Measurements from ENCODE around the gene PLCL2. TPM values are rescaled to one million over a fixed set of nuclear protein-coding genes. Genes with fewer than 3 reads are reported as not detected.

The PLCL2 gene
- total RNA-seq, 4 donors from 2014 or later, result 1.4 to 4.5 (median 3.9) TPM

GRCh38 chr3:16992198-16992597 is 107.4 kb downstream of the PLCL2 start:
- intact Hi-C loops (cut with DNase I; ENCODE audit: low total_unique reads), result no loop called here
- H3K4me3 ChIP-seq (ENCODE audit: low read depth, poor library complexity, severe bottlenecking), result no peak overlapping the region
- DNase-seq (ENCODE audit: low spot score in 2 of 2), result no peak
- TF ChIP-seq POLR2A (IDR thresholded peaks at IDR 0.05), result no peak
- no peak for TF ChIP-seq CTCF (IDR thresholded peaks at IDR 0.05)
- WGBS, 2 donors, result 93 to 96% methylated on average over 3 of the region's 3 CpGs

DNA sequence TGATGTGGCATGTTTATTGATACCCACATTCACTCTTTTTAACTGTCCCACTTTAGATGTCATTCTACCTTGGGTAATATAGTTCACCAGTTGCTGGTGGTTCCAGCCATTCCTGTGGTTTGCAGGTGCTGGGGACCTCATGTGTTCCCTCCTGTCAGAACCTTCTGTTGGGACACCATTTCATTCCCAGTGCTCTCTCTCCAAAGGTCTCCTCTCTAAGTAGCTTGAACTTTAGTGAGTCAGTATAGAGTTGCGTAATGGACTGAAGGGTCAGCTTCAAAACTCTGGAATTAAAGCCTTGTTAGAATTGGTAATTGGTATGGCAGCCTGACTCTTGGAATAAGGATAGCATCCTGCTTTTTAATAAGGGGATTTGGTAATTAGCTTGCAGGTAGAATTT is 108.5 kb downstream of the PLCL2 start:
- TF ChIP-seq CTCF (IDR thresholded peaks at IDR 0.05) (no peak), POLR2A (IDR thresholded peaks at IDR 0.05) (no peak)
- no peak for DNase-seq (ENCODE audit: low spot score in 2 of 2)
- intact Hi-C loops (cut with DNase I; ENCODE audit: low total_unique reads), result no loop called here
- H3K4me3 ChIP-seq (ENCODE audit: low read depth, poor library complexity, severe bottlenecking), result no peak overlapping the region
- WGBS, 2 donors, result 93 to 100% methylated on average over 1 of the region's 1 CpG

GRCh38 chr3:16994854-16995525 is 110.2 kb downstream of the PLCL2 start:
- 74 to 76% methylated on average over 4 of the region's 4 CpGs for WGBS, 2 donors
- no peak for DNase-seq (ENCODE audit: low spot score in 2 of 2)
- intact Hi-C loops (cut with DNase I; ENCODE audit: low total_unique reads), result no loop called here
- TF ChIP-seq CTCF (IDR thresholded peaks at IDR 0.05) (no peak), POLR2A (IDR thresholded peaks at IDR 0.05) (no peak)
- no peak overlapping the region for H3K4me3 ChIP-seq (ENCODE audit: low read depth, poor library complexity, severe bottlenecking)

GRCh38 chr3:16995601-16996000 is 110.8 kb downstream of the PLCL2 start:
- WGBS, 2 donors, result 90 to 94% methylated on average over 3 of the region's 3 CpGs
- no peak for DNase-seq (ENCODE audit: low spot score in 2 of 2)
- H3K4me3 ChIP-seq (ENCODE audit: low read depth, poor library complexity, severe bottlenecking), result no peak overlapping the region
- TF ChIP-seq POLR2A (IDR thresholded peaks at IDR 0.05), result no peak
- TF ChIP-seq CTCF (IDR thresholded peaks at IDR 0.05), result no peak
- intact Hi-C loops (cut with DNase I; ENCODE audit: low total_unique reads), result no loop called here

DNA sequence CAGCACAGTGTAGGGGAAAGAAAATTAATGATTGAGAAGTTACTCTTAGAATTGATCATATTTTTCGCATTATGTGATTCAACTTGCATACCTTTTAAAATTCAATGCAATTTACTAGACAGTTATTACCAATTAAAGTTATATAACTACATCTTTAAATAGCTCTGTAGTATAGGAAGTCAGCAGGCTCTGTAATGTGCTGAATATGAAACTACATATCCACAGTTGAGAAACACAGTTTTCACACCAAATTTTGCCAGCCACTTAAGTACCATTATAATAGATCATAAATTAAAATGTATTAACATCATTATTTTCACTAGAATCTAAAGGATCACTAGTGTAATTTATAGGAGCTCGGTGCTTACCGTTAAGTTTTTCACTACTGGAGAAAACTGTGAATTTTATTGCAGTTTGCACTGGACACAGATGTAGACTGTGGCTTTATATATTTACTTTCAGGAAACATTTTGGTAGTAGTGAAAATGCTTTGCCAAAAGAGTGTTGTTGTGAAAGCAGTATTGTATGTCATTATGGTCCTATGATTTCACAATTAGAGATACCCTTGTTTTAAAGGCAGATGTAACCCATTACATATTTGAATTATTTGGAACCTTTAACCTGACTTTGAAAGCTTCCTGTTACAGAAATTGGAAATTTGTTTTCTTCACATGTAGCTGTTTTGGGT is 113.6 kb downstream of the PLCL2 start:
- TF ChIP-seq CTCF (IDR thresholded peaks at IDR 0.05) (no peak), POLR2A (IDR thresholded peaks at IDR 0.05) (no peak)
- 86 to 90% methylated on average over 3 of the region's 3 CpGs for WGBS, 2 donors
- DNase-seq (ENCODE audit: low spot score in 2 of 2), result no peak
- H3K4me3 ChIP-seq (ENCODE audit: low read depth, poor library complexity, severe bottlenecking), result no peak overlapping the region
- intact Hi-C loops (cut with DNase I; ENCODE audit: low total_unique reads), result no loop called here
